Panc1 (cell line): ENCODE measurements around the gene ITGA8. TPM values are rescaled to one million over a fixed set of nuclear protein-coding genes. Genes with fewer than 3 reads are reported as not detected.

ENCODE experiments used
- ATAC-seq: fragments of 200-7000 bp; cut with Tn5 transposase; 2 replicates; pipeline ENCODE4 v1.9.1; 2020; ENCODE audit warnings: mild to moderate bottlenecking, moderate library complexity
- BruUV-seq: library from RNA; stranded (reverse); fragments of 400-500 nt; replicated peaks from 2 replicates; lab custom pipeline; 2021; lab: Mats Ljungman, UMichigan
- CTCF ChIA-PET: fragments of 300-600 bp; sonication (Branson Sonifier 250); formaldehyde crosslinking; loops from one replicate; lab custom pipeline; 2022; ENCODE audit warnings: antibody characterized with exemption; lab: Charles Lee
- POLR2A ChIA-PET: fragments of 300-600 bp; sonication (Branson Sonifier 250); formaldehyde crosslinking; loops from one replicate; lab custom pipeline; 2022; ENCODE audit warnings: antibody characterized with exemption; lab: Charles Lee
- DNase-seq: peaks from one replicate; pipeline ENCODE4 v3.0.0-alpha.2; 2010; ENCODE audit warnings: low read depth, low spot score
- H3K27ac ChIP-seq: 2 replicates; pipeline ENCODE4 v1.5.1; 2011; ENCODE audit warnings: mild to moderate bottlenecking, low read length, inconsistent platforms
- H3K27me3 ChIP-seq: fragments of 200-500 bp; sonication (Bioruptor generic); 2 replicates; pipeline ENCODE4 v1.6.0; 2014; ENCODE audit warnings: low read length, inconsistent platforms; ENCODE audit not compliant: control insufficient read depth, insufficient read depth
- H3K36me3 ChIP-seq: fragments of 200-500 bp; sonication (Bioruptor generic); 2 replicates; pipeline ENCODE4 v1.5.1; 2014; ENCODE audit warnings: inconsistent platforms, mild to moderate bottlenecking, low read length, moderate library complexity; ENCODE audit not compliant: control insufficient read depth, insufficient read depth
- H3K4me1 ChIP-seq: 2 replicates; pipeline ENCODE4 v1.5.1; 2011; ENCODE audit warnings: inconsistent platforms, mild to moderate bottlenecking, low read length, moderate library complexity; ENCODE audit not compliant: control insufficient read depth, insufficient read depth
- H3K4me3 ChIP-seq, 2 experiments: 2 replicates each; pipeline ENCODE4 v1.5.1; 2011 to 2012; ENCODE audit warnings: low read depth in 2 of 2, low read length in 2 of 2, mild to moderate bottlenecking in 2 of 2, inconsistent platforms in 1 of 2, moderate library complexity in 1 of 2
- H3K9me3 ChIP-seq: fragments of 200-500 bp; sonication (Bioruptor generic); 2 replicates; pipeline ENCODE4 v1.5.1; 2014; ENCODE audit warnings: low read depth, mild to moderate bottlenecking, inconsistent platforms, low read length, moderate library complexity; ENCODE audit not compliant: control insufficient read depth, insufficient read depth
- CTCF ChIP-seq: fragments of 450-650 bp; IDR thresholded peaks from 2 replicates; pipeline ENCODE4 v1.5.1; 2017; ENCODE audit warnings: mild to moderate bottlenecking
- POLR2AphosphoS5 ChIP-seq: IDR thresholded peaks from 2 replicates; pipeline ENCODE4 v1.6.1; 2012; ENCODE audit warnings: mild to moderate bottlenecking, low read depth, low read length, moderate library complexity
- REST ChIP-seq, 2 experiments: IDR thresholded peaks; 2 replicates each; pipeline ENCODE4 v1.6.1; 2011 to 2012; ENCODE audit warnings: low read depth in 2 of 2, control low read depth in 1 of 2, low read length in 1 of 2, mild to moderate bottlenecking in 1 of 2, moderate library complexity in 1 of 2; ENCODE audit not compliant: insufficient read depth in 1 of 2
- SIN3A ChIP-seq: IDR thresholded peaks from 2 replicates; pipeline ENCODE4 v1.6.1; 2012; ENCODE audit warnings: low read depth, mild to moderate bottlenecking, low read length, moderate library complexity, borderline replicate concordance; ENCODE audit not compliant: insufficient read depth
- TCF7L2 ChIP-seq: IDR thresholded peaks from 2 replicates; pipeline ENCODE4 v1.6.1; 2011; ENCODE audit warnings: mild to moderate bottlenecking, low read depth, low read length, inconsistent platforms
- in situ Hi-C: cut with HindIII; loops from 2 replicates; pipeline ENCODE4 v1.10.0; 2016; ENCODE audit warnings: low sequenced_read_pairs, low pct_unique_long_range_greater_than_20kb
- intact Hi-C: fragments of 100-400 bp; cut with micrococcal nuclease; formaldehyde crosslinking; loops from one replicate; pipeline ENCODE4 v1.10.0; 2022; ENCODE audit not compliant: unreplicated experiment
- total RNA-seq: library from RNA; stranded (reverse); gene quantifications from one replicate; pipeline ENCODE4 v1.2.1, GENCODE V29; 2021; ENCODE audit not compliant: unreplicated experiment

The ITGA8 gene
- total RNA-seq, 1 experiment from 2014 or later: 0.18 TPM

DNA sequence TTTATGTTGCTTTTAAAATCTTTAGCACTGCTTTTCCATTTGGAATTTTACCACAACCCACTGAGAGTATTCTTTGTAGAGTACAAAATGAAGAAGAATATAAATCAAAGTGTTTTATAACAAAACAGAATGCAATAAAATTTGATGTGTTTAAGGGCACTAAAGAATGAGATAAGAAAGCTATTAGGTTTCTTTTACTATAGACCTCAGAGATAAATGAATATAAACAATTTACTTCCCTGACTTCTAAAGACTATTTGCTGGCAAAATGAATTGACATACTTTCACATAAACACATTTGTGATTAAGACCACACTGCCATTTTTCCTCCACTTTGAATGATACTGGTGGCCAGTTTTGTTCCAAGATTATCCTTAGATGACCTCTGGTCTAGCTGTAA, 124.5 kb downstream of the ITGA8 start:
- Histone ChIP-seq H3K27me3 (0 out of 2 replicates have a peak, but pooled peaks cover 2% of the 10 kb centered on the region), H3K27ac (no peak overlapping the region), H3K4me3 (no peak overlapping the region), H3K9me3 (no peaks in the 10 kb centered on the region), H3K4me1 (no peaks in the 10 kb centered on the region), H3K36me3 (no peaks in the 10 kb centered on the region)
- intact Hi-C loops: no loop called here
- ATAC-seq (no peak), DNase-seq (no peak)
- POLR2A ChIA-PET: no interaction called here
- CTCF ChIA-PET: no interaction called here
- TF ChIP-seq TCF7L2 (no peak), REST (IDR thresholded peaks at IDR 0.05; ENCODE audit: insufficient read depth in 1 of 2, low read depth in 2 of 2, low read length in 1 of 2) (no peak), SIN3A (no peak), POLR2AphosphoS5 (no peak), CTCF (no peak)
- in situ Hi-C loops: no loop called here
- BruUV-seq: no TSS peak

GRCh38 chr10:15591937-15592336, 127.8 kb downstream of the ITGA8 start:
- TF ChIP-seq TCF7L2: no peak
- no peak for TF ChIP-seq POLR2AphosphoS5
- TF ChIP-seq CTCF: no peak
- TF ChIP-seq REST (IDR thresholded peaks at IDR 0.05; ENCODE audit: insufficient read depth in 1 of 2, low read depth in 2 of 2, low read length in 1 of 2): no peak
- no peak for TF ChIP-seq SIN3A
- POLR2A ChIA-PET: no interaction called here

More at GRCh38 chr10:15591937-15592336, 127.8 kb downstream of the ITGA8 start:
- no peak overlapping the region for H3K27ac ChIP-seq
- CTCF ChIA-PET: no interaction called here
- H3K9me3 ChIP-seq: no peaks in the 10 kb centered on the region
- H3K36me3 ChIP-seq: no peaks in the 10 kb centered on the region
- intact Hi-C loops: no loop called here
- in situ Hi-C loops: no loop called here
- no TSS peak for BruUV-seq
- no peaks in the 10 kb centered on the region for H3K27me3 ChIP-seq
- H3K4me3 ChIP-seq: no peak overlapping the region
- H3K4me1 ChIP-seq: no peaks in the 10 kb centered on the region
- ATAC-seq (no peak), DNase-seq (no peak)
